ENCODE measurements around the gene PLA2G4C. TPM values are rescaled to one million over a fixed set of nuclear protein-coding genes. Genes with fewer than 3 reads are reported as not detected.

The PLA2G4C gene
- total and polyA plus RNA-seq, 2 of the 8 experiments (the other 6 are each of a cell fraction or from before 2014, with no cell fraction given): 14.9 to 20.5 TPM

DNA sequence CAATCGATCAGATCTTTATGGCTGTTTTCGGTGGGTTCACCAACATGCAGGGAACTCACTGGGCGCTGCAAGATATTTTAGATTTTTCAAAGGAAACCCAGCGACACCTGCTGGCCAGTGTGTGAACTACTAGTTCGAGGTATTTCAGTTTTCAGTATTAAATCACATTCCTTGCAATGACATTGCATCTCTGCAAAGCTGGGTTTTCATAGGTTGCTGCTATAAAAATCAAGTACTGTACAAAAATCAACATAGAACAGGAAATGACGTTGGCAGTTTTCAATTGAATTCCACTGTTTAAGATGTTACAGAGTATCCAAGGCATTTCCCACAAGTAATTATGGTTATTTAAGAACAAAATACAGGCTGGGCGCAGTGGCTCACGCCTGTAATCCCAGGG is 41.9 kb upstream of the PLA2G4C start:
- Histone ChIP-seq H3K4me2 (ENCODE audit: insufficient read depth in 1 of 2, low read depth in 2 of 2, low read length in 2 of 2) (no peak overlapping the region), H4K8ac (ENCODE audit: extremely low read depth, insufficient read depth, low read length) (no peak overlapping the region), H3K4ac (replicated peaks; ENCODE audit: insufficient read length, low read depth, low read length) (no peak overlapping the region), H3K23ac (ENCODE audit: insufficient read length) (no peak overlapping the region), H4K5ac (ENCODE audit: insufficient read length, low read depth, low read length) (no peak overlapping the region), H3K23me2 (ENCODE audit: low read depth, low read length) (peaks cover 2% of the 10 kb centered on the region; the same call in 1 of the 2 replicates), H3K27me3 (replicated peaks in 1 of 4; ENCODE audit: control insufficient read depth in 3 of 4, extremely low read depth in 1 of 4, insufficient read depth in 3 of 4, low read length in 3 of 4) (no peaks in the 10 kb centered on the region; a peak in 1 of 7 replicates), H3K4me3 (ENCODE audit: extremely low read depth in 1 of 4, insufficient read depth in 2 of 4, low read depth in 3 of 4, low read length in 4 of 4) (no peak overlapping the region), H2BK5ac (ENCODE audit: low read depth, low read length) (no peak overlapping the region), H3K14ac (ENCODE audit: insufficient read length) (no peak overlapping the region), H4K20me1 (replicated peaks in 1 of 2; ENCODE audit: control insufficient read depth in 1 of 2, insufficient read depth in 2 of 2, low read length in 2 of 2) (peaks cover 0 to 4% of the 10 kb centered on the region in 2 experiments), H3K79me2 (ENCODE audit: control insufficient read depth in 1 of 2, insufficient read depth in 2 of 2, low read length in 2 of 2) (no peaks in the 10 kb centered on the region), H2BK15ac (ENCODE audit: low read length) (no peak overlapping the region), H2BK120ac (replicated peaks; ENCODE audit: low read depth, low read length) (no peak overlapping the region), H3K27ac (ENCODE audit: low read depth, low read length) (no peak overlapping the region), H3K9ac (replicated peaks in 1 of 4; ENCODE audit: extremely low read depth in 1 of 4, low read depth in 3 of 4, low read length in 3 of 4) (no peak overlapping the region), H2BK20ac (ENCODE audit: low read length) (no peak overlapping the region), H2BK12ac (ENCODE audit: low read depth, low read length) (no peak overlapping the region), H3K79me1 (ENCODE audit: low read depth, low read length) (no peaks in the 10 kb centered on the region), H4K91ac (replicated peaks; ENCODE audit: insufficient read length, low read length) (no peak overlapping the region), H3K18ac (ENCODE audit: extremely low read depth, low read length) (no peak overlapping the region), H3K36me3 (ENCODE audit: control insufficient read depth in 2 of 4, insufficient read depth in 4 of 4, low read length in 3 of 4) (peaks cover 10 to 41% (median 30%) of the 10 kb centered on the region in 4 experiments; a peak in 7 of 8 replicates), H2AK5ac (ENCODE audit: low read depth, low read length) (no peak overlapping the region), H3K56ac (replicated peaks; ENCODE audit: insufficient read length, low read depth, low read length) (no peak overlapping the region), H3K9me3 (ENCODE audit: insufficient read depth in 2 of 2, low read depth in 1 of 2, low read length in 1 of 2) (no peaks in the 10 kb centered on the region), H3K4me1 (replicated peaks in 1 of 4; ENCODE audit: control insufficient read depth in 3 of 4, insufficient read depth in 4 of 4, low read length in 3 of 4) (no peaks in the 10 kb centered on the region), H2AFZ (ENCODE audit: low read length) (no peak overlapping the region)
- DNase-seq (ENCODE audit: low read depth in 1 of 2, low spot score in 2 of 2) (peak in 1 of 2 experiments; percentile 81), FAIRE-seq (peak; percentile 85)
- TF ChIP-seq EZH2 (IDR thresholded peaks at IDR 0.05; ENCODE audit: low read depth, low read length, severe bottlenecking) (no peak), RAD21 (IDR thresholded peaks at IDR 0.05 in 1 of 2, conservative IDR thresholded peaks at IDR 0.05 in 1 of 2; ENCODE audit: low read depth in 2 of 2, low read length in 2 of 2) (peak; percentile 69 to 74), JUN (IDR thresholded peaks at IDR 0.05; ENCODE audit: low read depth, low read length) (no peak), TCF12 (IDR thresholded peaks at IDR 0.05; ENCODE audit: low read depth, low read length) (no peak)
- TF ChIP-seq, protein P1, sequence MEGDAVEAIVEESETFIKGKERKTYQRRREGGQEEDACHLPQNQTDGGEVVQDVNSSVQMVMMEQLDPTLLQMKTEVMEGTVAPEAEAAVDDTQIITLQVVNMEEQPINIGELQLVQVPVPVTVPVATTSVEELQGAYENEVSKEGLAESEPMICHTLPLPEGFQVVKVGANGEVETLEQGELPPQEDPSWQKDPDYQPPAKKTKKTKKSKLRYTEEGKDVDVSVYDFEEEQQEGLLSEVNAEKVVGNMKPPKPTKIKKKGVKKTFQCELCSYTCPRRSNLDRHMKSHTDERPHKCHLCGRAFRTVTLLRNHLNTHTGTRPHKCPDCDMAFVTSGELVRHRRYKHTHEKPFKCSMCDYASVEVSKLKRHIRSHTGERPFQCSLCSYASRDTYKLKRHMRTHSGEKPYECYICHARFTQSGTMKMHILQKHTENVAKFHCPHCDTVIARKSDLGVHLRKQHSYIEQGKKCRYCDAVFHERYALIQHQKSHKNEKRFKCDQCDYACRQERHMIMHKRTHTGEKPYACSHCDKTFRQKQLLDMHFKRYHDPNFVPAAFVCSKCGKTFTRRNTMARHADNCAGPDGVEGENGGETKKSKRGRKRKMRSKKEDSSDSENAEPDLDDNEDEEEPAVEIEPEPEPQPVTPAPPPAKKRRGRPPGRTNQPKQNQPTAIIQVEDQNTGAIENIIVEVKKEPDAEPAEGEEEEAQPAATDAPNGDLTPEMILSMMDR (IDR thresholded peaks at IDR 0.05; ENCODE audit: control extremely low read depth in 1 of 3, insufficient read depth in 1 of 3, low read depth in 1 of 3, low read length in 3 of 3): peak in 2 of 3 experiments; percentile 72 to 73; a peak in 3 of 4 replicates
- 51% methylated on average over 8 of the region's 8 CpGs; no CpG with 5 or more reads in 1 of the 2 experiments for WGBS, 2 experiments (ENCODE audit: extremely low coverage in 1 of 2, insufficient coverage in 1 of 2, insufficient read length in 1 of 2, insufficient replicate concordance in 2 of 2, low coverage in 1 of 2, low lambda C conversion rate in 2 of 2, missing lambda C conversion rate in 1 of 2)
- CTCF ChIA-PET (ENCODE audit: partially characterized antibody): interaction anchor here (0.6 to 7.7 kb wide), 24 partner anchors 10 to 243 kb away, joined by 3 to 65 read pairs (median 4); no protein-coding TSS in a partner anchor
- POLR2A ChIA-PET (ENCODE audit: partially characterized antibody): interaction anchor here (0.6 kb wide), 1 partner anchor 8 kb away, joined by 3 read pairs; no protein-coding TSS in a partner anchor
